Mesenchymal stem cell (in vitro differentiated cells and primary cell): ENCODE data around the gene URB1.

Experiments
- DNase-seq: peaks from one replicate; pipeline ENCODE4 v3.0.0-alpha.2; 2013
- H2AFZ ChIP-seq: one replicate; pipeline ENCODE4 v1.6.1; 2013; ENCODE audit warnings: low read depth, mild to moderate bottlenecking, control low read depth, inconsistent platforms, low read length, moderate library complexity
- H2AK5ac ChIP-seq: 2 replicates; pipeline ENCODE4 v1.6.1; 2013; ENCODE audit warnings: low read length, moderate library complexity, mild to moderate bottlenecking, inconsistent platforms; ENCODE audit not compliant: severe bottlenecking
- H2BK120ac ChIP-seq: one replicate; pipeline ENCODE4 v1.6.1; 2013; ENCODE audit warnings: low read depth, mild to moderate bottlenecking, inconsistent platforms, low read length, moderate library complexity
- H2BK12ac ChIP-seq, 2 experiments: one replicate each; pipeline ENCODE4 v1.6.1; 2013; ENCODE audit warnings: inconsistent platforms in 2 of 2, low read length in 2 of 2, mild to moderate bottlenecking in 2 of 2, moderate library complexity in 2 of 2, control low read depth in 1 of 2
- H2BK15ac ChIP-seq: one replicate; pipeline ENCODE4 v1.6.1; 2013; ENCODE audit warnings: mild to moderate bottlenecking, low read depth, inconsistent platforms; ENCODE audit not compliant: poor library complexity, severe bottlenecking
- H2BK5ac ChIP-seq: 2 replicates; pipeline ENCODE4 v1.6.1; 2013; ENCODE audit warnings: low read depth, mild to moderate bottlenecking, low read length, control low read depth, inconsistent platforms; ENCODE audit not compliant: poor library complexity, severe bottlenecking
- H3K14ac ChIP-seq, 2 experiments: one replicate each; pipeline ENCODE4 v1.6.1; 2013; ENCODE audit warnings: inconsistent platforms in 2 of 2, low read length in 2 of 2, control low read depth in 1 of 2, mild to moderate bottlenecking in 1 of 2, moderate library complexity in 1 of 2
- H3K18ac ChIP-seq, 2 experiments: one replicate each; pipeline ENCODE4 v1.6.1; 2013; ENCODE audit warnings: inconsistent platforms in 2 of 2, low read length in 2 of 2, control low read depth in 1 of 2, low read depth in 1 of 2, mild to moderate bottlenecking in 1 of 2
- H3K23ac ChIP-seq, 2 experiments: one replicate each; pipeline ENCODE4 v1.6.1; 2013; ENCODE audit warnings: inconsistent platforms in 2 of 2, low read length in 2 of 2, mild to moderate bottlenecking in 2 of 2, moderate library complexity in 2 of 2, control low read depth in 1 of 2
- H3K27ac ChIP-seq: 2 replicates; pipeline ENCODE4 v1.5.1; 2013; ENCODE audit warnings: mild to moderate bottlenecking, moderate library complexity, low read length, control low read depth, inconsistent platforms; ENCODE audit not compliant: poor library complexity, severe bottlenecking
- H3K27me3 ChIP-seq, 2 experiments: 2 replicates each; pipeline versions ENCODE4 v1.6.1 to v1.7.0; 2013; ENCODE audit warnings: low read length in 2 of 2, mild to moderate bottlenecking in 2 of 2, moderate library complexity in 2 of 2, control low read depth in 1 of 2, inconsistent platforms in 1 of 2; ENCODE audit not compliant: control insufficient read depth in 1 of 2, insufficient read depth in 1 of 2
- H3K36me3 ChIP-seq, 2 experiments: 2 replicates each; pipeline versions ENCODE4 v1.6.1 to v1.7.0; 2013; ENCODE audit warnings: low read length in 2 of 2, control low read depth in 1 of 2, inconsistent platforms in 1 of 2, low read depth in 1 of 2, mild to moderate bottlenecking in 1 of 2; ENCODE audit not compliant: insufficient read depth in 2 of 2, control insufficient read depth in 1 of 2
- H3K4ac ChIP-seq, 2 experiments: one replicate each; pipeline ENCODE4 v1.6.1; 2013; ENCODE audit warnings: inconsistent platforms in 2 of 2, low read length in 2 of 2, mild to moderate bottlenecking in 2 of 2, moderate library complexity in 2 of 2, control low read depth in 1 of 2, low read depth in 1 of 2
- H3K4me1 ChIP-seq: 2 replicates; pipeline ENCODE4 v1.6.1; 2013; ENCODE audit warnings: low read depth, low read length, control low read depth; ENCODE audit not compliant: control insufficient read depth, insufficient read depth
- H3K4me2 ChIP-seq: 2 replicates; pipeline ENCODE4 v1.6.1; 2013; ENCODE audit warnings: low read length, mild to moderate bottlenecking, inconsistent platforms; ENCODE audit not compliant: poor library complexity, severe bottlenecking
- H3K4me3 ChIP-seq, 2 experiments: 2 replicates each; pipeline versions ENCODE4 v1.5.1 to v1.7.0; 2013; ENCODE audit warnings: low read length in 2 of 2, mild to moderate bottlenecking in 2 of 2, control low read depth in 1 of 2, low read depth in 1 of 2; ENCODE audit not compliant: insufficient read depth in 1 of 2
- H3K79me1 ChIP-seq: replicated peaks from 2 replicates; pipeline ENCODE4 v1.6.1; 2013; ENCODE audit warnings: mild to moderate bottlenecking, control low read depth, low read length, inconsistent platforms; ENCODE audit not compliant: poor library complexity, severe bottlenecking
- H3K9ac ChIP-seq: 2 replicates; pipeline ENCODE4 v1.7.0; 2013; ENCODE audit warnings: mild to moderate bottlenecking, low read length, moderate library complexity
- H3K9me3 ChIP-seq: 2 replicates; pipeline ENCODE4 v1.7.0; 2013; ENCODE audit warnings: mild to moderate bottlenecking, low read length; ENCODE audit not compliant: control insufficient read depth
- H4K8ac ChIP-seq: one replicate; pipeline ENCODE4 v1.6.1; 2013; ENCODE audit warnings: inconsistent platforms, mild to moderate bottlenecking, low read length, moderate library complexity
- H4K91ac ChIP-seq: one replicate; pipeline ENCODE4 v1.6.1; 2013; ENCODE audit warnings: mild to moderate bottlenecking, low read length, inconsistent platforms
- WGBS: methylation state at CpG from one replicate; pipeline ENCODE4 v1.1.7; 2013; ENCODE audit warnings: mixed read lengths; 5-methylcytosine and 5-hydroxymethylcytosine counted together

The URB1 gene

GRCh38 chr21:32320059-32320458 is 72.8 kb downstream of the URB1 start:
- Histone ChIP-seq H3K4ac (no peak overlapping the region), H3K4me1 (peaks cover 28% of the 10 kb centered on the region)
- 85% methylated on average over 6 of the region's 6 CpGs for WGBS

GRCh38 chr21:32319012-32319411 is 73.8 kb downstream of the URB1 start:
- no peak for DNase-seq
- Histone ChIP-seq H2BK5ac (no peak overlapping the region), H3K27ac (no peak overlapping the region), H3K4me3 (no peak overlapping the region), H3K79me1 (peaks cover 36% of the 10 kb centered on the region), H3K4me2 (no peak overlapping the region), H3K4me1 (peaks cover 32% of the 10 kb centered on the region), H2BK120ac (no peak overlapping the region), H3K36me3 (peaks cover 66 to 96% of the 10 kb centered on the region in 2 experiments), H4K8ac (no peak overlapping the region), H3K23ac (no peak overlapping the region), H2AFZ (no peak overlapping the region), H2AK5ac (no peak overlapping the region), H4K91ac (no peak overlapping the region), H2BK15ac (no peak overlapping the region), H3K14ac (no peak overlapping the region), H3K9ac (no peak overlapping the region), H2BK12ac (no peak overlapping the region), H3K4ac (no peak overlapping the region), H3K9me3 (no peaks in the 10 kb centered on the region), H3K18ac (no peak overlapping the region), H3K27me3 (no peaks in the 10 kb centered on the region)
- WGBS: 98% methylated on average over 7 of the region's 7 CpGs

More at GRCh38 chr21:32320059-32320458, 72.8 kb downstream of the URB1 start:
- peaks cover 34% of the 10 kb centered on the region for H3K79me1 ChIP-seq
- peaks cover 68 to 97% of the 10 kb centered on the region in 2 experiments for H3K36me3 ChIP-seq
- no peak overlapping the region for H2BK12ac ChIP-seq
- H4K91ac ChIP-seq: no peak overlapping the region
- H3K23ac ChIP-seq: no peak overlapping the region
- no peak overlapping the region for H2AFZ ChIP-seq
- no peak overlapping the region for H3K14ac ChIP-seq
- H4K8ac ChIP-seq: no peak overlapping the region
- no peaks in the 10 kb centered on the region for H3K9me3 ChIP-seq
- H2BK120ac ChIP-seq: no peak overlapping the region
- no peak overlapping the region for H2BK15ac ChIP-seq
- H2AK5ac ChIP-seq: peak overlapping the region; percentile 17
- H3K27me3 ChIP-seq: no peaks in the 10 kb centered on the region
- no peak overlapping the region for H3K27ac ChIP-seq
- no peak for DNase-seq
- no peak overlapping the region for H3K18ac ChIP-seq
- H2BK5ac ChIP-seq: no peak overlapping the region
- H3K4me2 ChIP-seq: no peak overlapping the region
- no peak overlapping the region for H3K4me3 ChIP-seq
- no peak overlapping the region for H3K9ac ChIP-seq

GRCh38 chr21:32317726-32318125 is 75.1 kb downstream of the URB1 start:
- Histone ChIP-seq H2AFZ (no peak overlapping the region), H2BK5ac (no peak overlapping the region), H3K4me3 (no peak overlapping the region), H4K91ac (no peak overlapping the region), H2BK120ac (no peak overlapping the region), H3K79me1 (peaks cover 38% of the 10 kb centered on the region), H3K27ac (no peak overlapping the region), H3K9ac (peak overlapping the region; percentile 14), H3K9me3 (no peaks in the 10 kb centered on the region), H3K4me2 (no peak overlapping the region), H3K27me3 (no peaks in the 10 kb centered on the region), H2BK12ac (no peak overlapping the region), H3K4ac (no peak overlapping the region), H3K36me3 (peaks cover 60 to 96% of the 10 kb centered on the region in 2 experiments), H3K18ac (no peak overlapping the region), H3K4me1 (peaks cover 25% of the 10 kb centered on the region), H2AK5ac (no peak overlapping the region), H2BK15ac (no peak overlapping the region), H4K8ac (no peak overlapping the region), H3K14ac (no peak overlapping the region), H3K23ac (no peak overlapping the region)
- no peak for DNase-seq
- WGBS: 92% methylated on average over 9 of the region's 9 CpGs

DNA sequence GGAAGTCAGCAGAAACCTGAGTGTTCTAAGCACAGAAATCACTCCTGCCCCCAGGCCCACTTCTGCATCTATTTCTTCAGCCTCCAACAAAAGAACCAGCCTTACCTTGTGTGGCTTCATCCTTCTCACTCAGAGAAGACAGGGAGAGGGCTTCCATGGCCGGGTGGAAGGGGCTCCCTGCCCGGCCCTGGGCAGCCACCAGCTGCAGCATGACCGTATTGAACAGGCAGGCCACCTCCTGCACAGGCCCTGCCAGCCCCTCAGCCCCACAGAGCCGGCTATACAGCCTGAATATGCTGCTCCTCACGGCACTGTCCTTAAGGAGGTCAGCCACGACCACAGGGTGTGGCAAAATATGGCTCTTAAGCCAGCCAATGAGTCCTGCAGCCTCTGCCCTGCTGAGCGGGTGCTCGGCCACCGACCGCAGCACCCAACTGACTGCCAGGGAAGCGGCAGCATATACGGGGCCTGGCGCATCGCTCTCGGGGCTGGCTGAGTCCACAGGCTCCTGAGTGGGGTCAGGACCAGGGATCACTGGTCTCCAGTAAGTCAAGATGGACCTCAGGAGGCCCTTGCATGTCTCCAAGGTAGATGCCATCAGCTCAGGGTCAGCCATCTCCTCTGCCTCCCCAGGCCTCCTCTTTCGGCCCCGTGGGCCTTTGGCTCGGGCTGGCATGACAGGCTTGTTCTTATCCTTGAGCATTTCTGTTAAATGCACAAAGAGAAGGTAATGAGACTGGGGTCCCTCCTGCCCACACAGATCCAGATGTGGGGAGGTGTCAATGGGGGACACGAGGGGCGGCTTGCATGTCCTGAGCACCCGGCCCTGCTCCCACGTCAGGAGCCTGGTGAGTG is 76.2 kb downstream of the URB1 start:
- Histone ChIP-seq H3K14ac (no peak overlapping the region), H3K36me3 (peaks cover 68 to 96% of the 10 kb centered on the region in 2 experiments), H3K79me1 (peaks cover 46% of the 10 kb centered on the region), H2BK12ac (no peak overlapping the region), H2AK5ac (no peak overlapping the region), H3K23ac (no peak overlapping the region), H3K9me3 (no peaks in the 10 kb centered on the region), H2AFZ (no peak overlapping the region), H3K18ac (no peak overlapping the region), H3K27me3 (no peaks in the 10 kb centered on the region), H3K27ac (no peak overlapping the region), H3K4me1 (peaks cover 17% of the 10 kb centered on the region), H4K91ac (peak overlapping the region; percentile 12), H3K4ac (no peak overlapping the region), H4K8ac (no peak overlapping the region), H2BK5ac (no peak overlapping the region), H2BK120ac (no peak overlapping the region), H3K9ac (no peak overlapping the region), H3K4me3 (no peak overlapping the region), H3K4me2 (no peak overlapping the region), H2BK15ac (no peak overlapping the region)
- no peak for DNase-seq
- WGBS: 96% methylated on average over 20 of the region's 22 CpGs
